ENCODE data around the gene CREB5.

Gene CREB5

DNA sequence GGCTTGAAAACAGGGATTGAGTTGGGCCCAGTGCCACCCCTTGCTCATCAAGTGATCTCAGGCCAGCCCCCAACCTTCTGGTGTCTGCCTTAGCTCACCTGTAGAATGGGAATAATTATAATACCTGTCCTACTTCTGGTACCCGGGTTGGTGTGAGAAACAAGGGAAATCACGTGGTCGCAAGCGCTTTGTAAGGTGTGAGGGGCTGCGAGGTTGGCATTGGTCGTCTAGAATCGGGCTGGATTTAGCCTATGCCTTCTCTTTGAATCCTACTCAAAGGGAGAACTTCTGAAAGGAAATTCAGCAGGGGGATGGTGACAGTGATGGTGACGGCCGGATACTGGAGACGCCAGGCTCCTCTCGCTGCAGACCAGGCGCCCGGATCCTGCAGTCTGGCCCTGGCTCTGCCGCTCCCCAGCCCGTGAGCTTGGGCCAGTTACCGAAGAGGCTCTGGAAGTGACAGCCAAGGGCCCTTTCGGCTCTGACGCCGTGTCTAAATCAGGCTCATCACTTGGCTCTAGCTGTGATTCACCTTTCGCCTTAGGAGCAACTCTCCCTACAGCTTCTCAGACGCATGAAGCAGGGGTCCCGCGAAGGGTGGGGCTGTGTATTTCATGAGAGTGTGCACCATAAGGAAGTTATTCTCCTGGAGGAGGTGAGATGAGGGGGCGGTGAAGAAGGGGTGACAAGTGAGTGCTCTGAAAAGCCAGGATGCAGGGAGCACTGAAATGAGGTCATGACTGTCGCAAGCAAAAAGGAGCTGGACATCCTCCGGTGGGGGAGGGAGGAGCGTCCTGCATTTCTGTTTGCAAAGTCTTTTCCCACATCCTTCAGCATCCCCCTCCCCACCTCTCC, 4.0 kb upstream of the CREB5 start:
- DNase-seq (ENCODE audit: low spot score), result peak; percentile 71

DNA sequence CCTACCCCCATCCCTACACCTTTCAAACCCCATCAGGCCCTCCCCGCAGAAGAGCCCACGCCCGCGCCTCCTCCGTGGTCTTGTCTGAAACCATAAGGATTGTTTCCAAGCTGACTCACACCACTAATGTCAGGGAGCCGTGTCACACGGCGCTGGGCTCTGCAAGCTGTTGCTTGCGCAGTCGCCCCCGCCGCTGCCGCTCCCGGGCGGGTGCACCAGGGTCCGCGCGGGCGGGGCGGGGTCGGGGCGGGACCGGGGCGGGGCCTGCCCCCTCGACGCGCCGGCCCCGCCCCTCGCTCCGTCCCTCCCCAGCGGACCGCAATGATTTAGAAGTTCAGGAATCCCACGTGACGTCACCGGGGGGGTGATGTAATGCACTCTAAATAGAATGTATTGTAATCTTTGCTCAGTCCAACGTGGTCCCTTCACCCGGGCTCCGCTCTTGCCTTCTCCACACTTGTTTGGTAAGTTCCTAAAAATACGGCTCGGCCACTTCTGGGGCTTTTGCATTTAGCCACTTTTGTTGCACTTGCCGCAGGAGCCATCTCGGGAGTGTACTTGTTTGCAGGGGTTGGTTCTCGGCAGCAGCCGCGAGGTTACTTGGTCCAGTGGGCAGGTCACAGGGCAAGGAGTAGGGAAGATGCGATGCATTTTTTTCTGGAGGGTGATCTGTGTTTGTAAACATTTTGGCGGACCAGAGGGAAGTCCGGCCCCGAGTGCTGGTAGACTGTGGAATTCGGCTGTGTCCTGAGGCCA, 3.2 kb upstream of the CREB5 start:
- peak; percentile 97 for DNase-seq (ENCODE audit: low spot score)

DNA sequence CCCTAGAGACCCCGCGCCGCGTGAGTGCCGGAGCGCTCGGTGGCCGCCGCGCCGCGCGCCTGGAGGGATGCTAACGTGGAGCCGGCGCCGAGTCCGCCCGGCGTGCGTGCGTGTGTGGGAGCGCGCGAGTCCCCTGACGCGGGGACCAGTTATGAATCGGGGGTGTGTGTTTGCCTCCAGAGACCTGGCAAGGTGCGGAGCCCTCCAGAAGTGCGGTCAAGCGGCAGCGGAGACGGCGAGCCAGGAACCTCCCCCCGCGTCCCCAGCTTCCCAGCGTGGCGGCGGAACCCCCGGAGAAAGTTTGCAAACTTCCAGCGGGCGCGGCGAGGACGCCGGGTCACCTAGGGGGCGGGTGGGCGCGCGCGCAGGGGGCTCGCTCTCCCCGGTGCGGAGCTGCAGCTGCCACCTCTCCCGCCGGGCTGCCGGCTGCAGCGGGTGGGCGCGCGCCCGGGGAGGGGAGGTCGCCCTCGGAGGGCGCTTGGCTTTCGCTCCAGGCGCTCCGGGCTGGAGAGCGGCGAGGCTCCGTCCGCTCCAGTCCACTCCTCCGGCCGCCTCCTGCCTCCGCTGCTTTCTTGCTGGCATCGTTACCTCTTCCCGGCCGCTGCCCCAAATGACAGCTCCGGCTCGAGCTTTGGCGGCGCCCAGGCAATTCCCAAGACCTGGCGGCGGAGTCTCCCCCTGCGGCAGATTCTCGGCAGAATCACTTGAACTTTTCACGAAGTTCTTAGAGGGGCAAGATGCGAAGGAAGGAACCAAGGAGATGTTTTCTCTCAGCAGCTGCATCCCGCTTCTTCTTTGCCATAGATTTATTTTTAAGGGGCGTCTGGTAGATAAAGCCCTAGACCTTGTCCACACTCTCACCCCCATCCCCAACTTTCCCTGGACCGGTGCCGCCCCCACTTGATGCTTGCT, 2.3 kb upstream of the CREB5 start:
- no peak for DNase-seq (ENCODE audit: low spot score)

DNA sequence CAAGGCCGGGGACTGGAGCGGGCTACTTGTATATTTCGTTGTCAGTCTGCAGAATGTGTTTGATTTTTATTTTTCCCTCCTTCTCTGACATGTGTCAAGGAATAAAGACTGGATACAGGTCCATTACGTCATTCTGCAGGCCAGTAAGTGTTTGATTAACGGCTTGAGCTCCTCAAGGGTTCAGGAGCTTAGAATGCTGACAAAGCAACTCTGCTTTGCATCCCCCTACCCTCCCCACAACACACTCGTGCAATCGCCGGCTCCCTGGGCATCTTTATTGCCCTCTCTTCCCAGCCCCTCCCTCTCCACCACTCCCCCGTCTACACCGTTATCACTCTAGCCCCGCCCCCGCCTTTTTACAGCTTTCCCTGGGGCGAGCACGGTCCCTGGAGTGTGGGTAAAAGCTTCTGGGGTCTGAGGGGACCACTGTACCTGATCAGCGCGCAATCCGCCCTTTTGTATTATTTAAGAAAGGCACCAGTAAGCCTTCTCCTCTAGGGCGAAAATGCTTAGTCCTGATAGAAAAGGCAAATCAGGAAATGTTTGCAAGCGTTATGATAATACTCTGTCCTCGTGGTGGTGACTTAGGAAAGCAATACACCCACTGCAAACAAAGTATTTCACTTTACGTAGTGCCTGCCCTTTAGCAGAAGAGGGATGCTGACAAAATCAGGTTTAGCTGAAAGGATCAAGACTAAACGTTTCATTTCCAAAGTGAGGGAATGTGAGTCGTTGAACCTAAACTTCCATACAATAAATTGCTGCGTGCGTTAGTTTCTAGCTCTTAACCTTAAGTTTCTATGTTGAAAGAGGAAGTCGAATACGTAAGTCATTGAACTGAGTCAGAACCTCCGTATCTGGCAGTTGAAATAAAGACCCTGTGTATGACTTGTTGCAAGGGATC, 1.4 kb upstream of the CREB5 start:
- no peak for DNase-seq (ENCODE audit: low spot score)

DNA sequence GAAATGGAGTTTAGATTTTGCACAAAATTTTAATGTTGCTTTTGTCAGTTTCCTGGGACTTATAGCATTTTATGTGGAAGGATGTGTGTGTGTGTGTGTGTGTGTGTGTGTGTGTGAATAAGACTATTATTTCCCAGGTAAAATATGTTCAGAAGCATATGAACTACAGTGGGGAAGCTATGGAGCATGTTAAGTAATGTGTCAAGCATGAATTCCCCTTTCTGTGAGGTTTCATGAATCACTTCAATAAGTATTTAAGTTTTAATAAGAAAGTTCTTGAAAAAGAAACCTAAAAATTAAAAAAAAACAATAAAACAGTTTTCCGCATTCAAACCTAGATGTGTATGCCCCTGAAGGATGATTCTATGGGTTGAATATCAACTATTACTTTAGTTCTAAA, 693 bp downstream of the CREB5 start:
- DNase-seq (ENCODE audit: low spot score), result no peak

DNA sequence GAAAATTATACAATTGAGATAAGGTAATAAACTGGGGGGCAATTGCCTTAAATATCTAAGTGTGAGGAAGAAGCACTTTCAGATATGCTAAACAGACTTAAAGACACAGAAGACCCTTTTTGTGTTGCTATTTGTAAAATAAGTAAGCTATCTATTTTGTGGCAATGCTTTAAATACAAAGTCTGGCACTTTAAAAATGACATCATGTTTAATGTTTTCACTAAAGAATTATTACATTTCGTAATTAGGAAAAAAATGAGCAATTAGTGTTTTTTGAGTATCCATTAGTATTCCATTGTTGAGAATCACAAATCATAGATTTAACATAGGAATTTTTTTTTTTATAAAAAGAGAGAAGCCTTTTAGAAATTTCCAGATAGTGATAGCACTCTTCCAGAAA, 2.1 kb downstream of the CREB5 start:
- DNase-seq (ENCODE audit: low spot score), result no peak

DNA sequence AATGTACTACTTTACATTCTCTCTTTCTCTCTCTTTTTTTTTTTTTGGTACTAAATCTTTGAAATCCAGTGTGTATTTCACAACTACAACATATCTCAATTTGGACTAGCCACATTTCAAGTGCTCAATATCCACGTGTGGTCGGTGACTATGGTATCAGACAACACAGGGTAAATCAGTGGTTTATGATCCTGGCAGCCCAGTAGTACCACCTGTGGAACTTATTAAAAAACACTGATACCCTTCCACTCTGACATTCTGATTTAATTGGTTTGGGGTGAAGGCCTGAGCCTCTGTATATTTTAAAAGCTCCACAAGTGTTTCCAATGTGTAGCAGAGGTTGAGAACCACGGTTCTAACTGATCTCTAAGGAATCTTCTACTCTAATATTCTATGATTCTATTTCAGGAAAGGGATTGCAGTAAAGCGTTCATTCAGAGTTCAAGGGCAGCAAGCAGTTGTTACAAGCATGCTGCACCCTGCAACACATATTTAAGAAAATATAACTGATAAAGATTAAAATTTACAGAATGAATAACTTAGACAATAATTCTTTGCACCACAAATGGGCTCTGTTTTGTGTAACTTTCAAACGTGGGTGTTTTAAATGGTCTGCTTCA, 5.1 kb downstream of the CREB5 start:
- DNase-seq (ENCODE audit: low spot score), result no peak

DNA sequence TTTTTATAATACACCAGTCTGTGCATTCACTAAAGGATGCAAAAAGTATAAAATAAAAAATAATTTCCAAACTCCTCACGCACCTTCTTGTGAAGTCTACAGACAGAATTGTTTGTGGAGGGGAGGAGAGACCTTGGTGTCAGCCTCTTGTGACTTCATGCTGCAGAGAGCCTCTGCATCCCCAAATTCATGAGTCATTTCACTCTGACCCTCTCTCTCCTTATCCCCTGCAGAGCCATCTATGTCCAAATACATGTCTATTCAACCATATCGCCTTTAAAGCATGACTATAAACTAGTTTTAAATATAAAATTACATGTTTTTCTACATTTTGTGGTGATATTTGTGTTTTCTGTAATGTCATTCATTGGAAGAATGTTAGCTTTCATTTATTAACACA, 6.0 kb downstream of the CREB5 start:
- DNase-seq (ENCODE audit: low spot score), result no peak

DNA sequence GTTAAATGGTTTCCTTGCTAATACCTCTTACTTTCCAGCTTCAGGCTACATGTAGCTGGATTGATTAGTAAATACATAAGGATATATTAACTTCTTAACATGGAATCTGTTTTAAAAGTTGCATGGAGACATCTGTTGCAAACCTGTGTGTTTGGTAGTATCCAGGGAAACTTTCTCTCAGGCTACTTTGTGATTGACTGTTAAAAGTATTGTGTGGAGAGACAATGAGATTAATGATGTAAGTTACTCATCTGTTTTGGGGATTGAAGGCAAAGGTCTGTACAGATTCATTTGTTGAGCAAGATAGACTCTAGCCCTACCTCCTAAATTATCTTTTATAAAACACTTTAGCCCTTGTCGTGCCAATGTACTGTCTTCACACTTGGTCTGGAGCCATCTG, 6.6 kb downstream of the CREB5 start:
- DNase-seq (ENCODE audit: low spot score), result no peak

DNA sequence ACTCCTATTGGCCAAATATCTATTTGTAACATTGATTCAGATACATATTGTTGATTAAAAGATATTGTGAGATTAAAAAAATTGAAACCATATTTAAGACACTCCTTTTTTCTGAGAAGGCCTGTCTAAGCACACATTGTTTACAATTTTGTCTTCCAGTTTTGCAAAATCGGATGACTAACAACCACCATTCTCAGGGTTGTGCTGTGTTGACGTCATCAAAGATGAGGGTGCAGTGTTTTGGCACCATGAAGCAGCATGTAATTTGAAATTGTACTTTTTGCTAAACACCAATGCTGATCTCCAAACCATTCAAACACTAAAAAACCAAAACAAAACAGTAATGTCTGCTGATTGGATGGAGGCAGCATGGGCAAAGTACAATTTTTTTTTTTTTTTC, 7.4 kb downstream of the CREB5 start:
- DNase-seq (ENCODE audit: low spot score), result no peak

DNA sequence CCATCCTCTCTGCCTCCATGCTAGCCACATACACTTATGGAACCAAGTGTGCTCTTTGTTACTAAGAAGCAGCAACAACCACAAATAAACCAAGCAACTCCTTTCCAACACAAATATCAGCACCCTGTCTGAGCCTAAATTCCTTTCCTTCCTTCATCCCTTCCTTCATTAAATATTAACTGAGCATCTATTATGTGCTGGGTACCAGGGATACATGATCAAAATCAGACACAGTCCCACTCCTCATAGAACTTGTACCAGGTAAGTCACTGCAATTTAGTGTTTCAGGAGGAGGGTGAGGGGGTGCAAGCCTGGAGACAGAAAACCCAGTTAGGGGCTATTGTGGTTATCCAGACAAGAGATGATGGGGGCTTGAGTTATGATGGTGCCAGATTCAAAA, 10.8 kb downstream of the CREB5 start:
- DNase-seq (ENCODE audit: low spot score), result no peak

DNA sequence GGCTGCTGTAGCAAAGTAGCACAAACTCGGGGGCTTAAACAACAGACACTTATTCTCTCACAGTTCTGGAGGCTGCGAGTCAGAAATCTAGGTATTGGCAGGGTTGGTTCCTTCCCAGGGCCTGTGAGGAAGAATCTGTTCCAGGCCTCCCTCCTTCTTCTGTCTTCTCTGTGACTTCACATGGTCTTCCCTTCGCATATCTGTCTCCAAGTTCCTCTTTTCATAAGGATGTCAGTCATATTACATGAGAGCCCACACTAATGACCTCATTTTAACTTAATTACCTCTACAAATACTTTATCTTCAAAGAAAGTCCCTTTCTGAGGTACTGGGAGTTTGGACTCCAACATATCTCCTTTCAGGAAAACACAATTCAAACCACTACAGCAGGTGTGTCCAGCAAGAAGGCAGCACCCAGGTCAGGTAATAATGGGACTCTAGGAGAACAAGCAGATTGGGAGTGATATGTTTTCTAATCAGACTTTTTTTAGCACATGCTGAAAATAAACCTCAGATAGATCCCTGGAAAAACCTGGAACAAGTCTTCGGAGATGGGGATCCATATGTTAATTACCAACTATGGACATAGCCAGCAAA, 11.7 kb downstream of the CREB5 start:
- DNase-seq (ENCODE audit: low spot score), result no peak

DNA sequence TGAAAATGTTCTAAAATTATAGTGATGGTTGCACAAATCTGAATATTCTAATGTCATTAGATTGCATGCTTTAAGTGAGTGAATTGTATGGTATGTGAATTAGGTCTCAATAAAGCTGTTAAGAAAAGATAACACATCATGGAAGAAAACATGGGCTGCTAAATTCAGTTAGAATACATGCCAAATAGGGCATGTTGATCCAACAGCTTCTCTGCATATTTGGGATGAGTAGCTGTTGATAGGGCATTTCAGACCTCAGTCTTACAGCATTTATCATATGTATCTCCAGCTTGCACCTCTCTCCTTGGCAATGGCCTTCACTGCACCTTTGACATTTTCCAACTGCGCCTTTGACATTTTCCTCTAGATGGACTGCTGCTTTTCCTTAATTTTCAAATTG, 13.2 kb downstream of the CREB5 start:
- DNase-seq (ENCODE audit: low spot score), result no peak

DNA sequence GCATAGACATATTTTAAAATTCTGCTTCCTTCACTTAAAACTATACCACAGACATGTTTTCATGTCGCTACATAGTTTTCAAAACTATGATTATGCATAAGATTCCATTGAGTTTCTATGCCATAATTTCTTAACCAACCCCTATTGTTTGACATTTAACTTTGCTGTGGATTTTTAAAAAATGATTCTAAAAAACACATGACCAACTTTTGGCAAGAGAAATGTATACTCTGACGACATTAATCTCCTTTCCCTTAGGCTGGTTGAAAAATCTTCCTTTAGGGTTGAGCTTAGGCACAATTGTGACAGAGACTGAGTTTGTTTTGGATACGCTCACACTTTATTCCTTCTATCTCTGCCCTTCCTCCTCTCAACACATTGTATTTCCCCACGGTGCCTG, 14.9 kb downstream of the CREB5 start:
- DNase-seq (ENCODE audit: low spot score), result no peak

DNA sequence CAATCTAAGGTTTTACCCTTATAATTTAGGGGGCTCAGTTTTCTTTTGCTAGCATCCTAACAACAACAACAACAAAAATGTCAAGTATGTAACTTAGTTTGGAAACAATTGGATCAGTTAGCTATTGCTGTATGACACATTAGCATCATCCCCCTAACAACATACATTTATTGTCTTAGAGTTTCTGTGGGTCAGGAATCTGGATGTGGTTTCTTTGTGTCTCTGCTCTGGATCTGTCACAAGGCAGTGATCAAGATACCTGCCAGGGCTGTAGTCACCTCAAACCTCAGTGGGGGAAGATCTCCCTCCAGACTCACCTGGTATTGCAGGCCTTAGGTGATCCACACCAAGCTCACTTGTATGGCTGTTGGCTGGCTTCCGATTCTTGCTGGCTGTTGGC, 18.3 kb downstream of the CREB5 start:
- no peak for DNase-seq (ENCODE audit: low spot score)

DNA sequence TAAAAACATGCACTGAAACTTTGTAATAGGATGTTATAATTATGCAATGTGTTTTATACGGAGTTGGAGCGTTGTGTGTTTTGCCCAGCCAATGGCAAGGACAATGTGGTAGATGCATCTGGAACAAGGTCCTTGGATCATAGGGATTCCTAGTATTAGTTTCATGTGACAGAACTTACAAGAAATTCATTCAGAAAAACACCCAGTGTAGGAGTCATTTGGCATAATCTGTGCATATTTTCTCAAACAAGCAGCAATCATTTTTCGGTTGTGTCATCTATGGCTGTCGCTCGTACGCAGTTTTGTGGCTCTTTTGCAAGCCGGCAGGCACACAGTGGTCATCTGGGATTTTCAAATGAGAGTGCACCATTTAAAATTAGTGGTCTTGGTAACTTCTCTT, 19.8 kb downstream of the CREB5 start:
- DNase-seq (ENCODE audit: low spot score), result no peak

DNA sequence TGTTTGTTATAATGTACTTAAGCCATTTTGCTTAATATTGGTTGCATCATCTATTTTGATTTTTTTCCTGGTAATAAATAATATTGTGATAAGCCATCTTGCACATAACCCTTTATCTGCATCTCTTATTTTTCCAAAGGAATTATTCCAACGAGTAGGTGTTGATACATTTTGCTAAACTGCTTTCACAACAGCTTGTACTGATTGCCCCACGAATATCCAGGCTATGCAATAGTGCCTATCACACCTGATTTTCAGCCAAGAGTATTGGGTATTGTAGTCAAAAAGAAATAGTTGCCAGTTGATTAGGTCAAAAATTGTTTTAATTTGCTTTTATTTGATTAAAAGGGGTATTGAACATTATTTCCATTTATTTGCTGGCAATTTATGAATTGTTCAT, 20.7 kb downstream of the CREB5 start:
- DNase-seq (ENCODE audit: low spot score), result no peak

DNA sequence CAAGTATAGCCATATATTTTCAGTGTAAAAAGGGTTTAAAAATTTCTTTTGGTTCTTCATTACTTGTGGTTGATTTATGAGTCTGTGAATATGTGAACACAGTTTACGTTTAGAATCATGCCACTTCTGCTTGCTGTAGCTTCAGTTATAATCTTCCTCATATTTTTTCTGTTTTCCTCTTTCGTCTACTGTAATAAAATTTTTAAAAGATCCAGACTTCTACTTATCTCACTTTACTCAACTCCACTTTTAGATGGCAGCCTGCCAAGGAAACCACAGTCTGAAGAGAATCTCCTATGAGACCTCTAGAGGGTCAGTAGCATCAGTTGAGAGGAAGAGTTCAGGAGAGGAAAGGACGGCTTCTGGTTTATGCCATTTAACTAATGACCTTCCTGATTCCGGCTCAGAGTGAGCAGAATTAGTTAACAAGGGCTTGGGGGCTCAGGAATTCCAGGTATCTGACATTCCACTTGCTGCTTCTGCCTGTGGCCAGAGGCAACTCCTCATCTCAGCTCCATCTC, 21.4 kb downstream of the CREB5 start:
- no peak for DNase-seq (ENCODE audit: low spot score)

DNA sequence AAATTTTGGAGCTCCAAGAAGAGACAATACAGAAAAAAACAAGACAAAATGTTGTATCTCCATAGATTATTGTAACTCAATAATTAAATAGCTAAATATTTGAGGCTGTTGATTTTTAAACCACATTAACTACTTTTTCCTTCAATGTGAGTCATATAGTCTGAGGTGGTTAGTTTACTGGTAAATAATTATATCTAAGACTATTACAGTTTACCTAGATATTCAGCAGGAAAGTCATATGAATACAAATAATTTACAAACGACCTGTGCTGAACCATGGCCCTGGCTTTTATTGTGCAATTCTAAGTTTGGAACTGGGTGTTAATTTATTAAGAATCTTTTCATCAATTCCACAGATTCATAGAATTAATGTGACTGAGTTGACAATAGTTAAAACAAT, 22.2 kb downstream of the CREB5 start:
- DNase-seq (ENCODE audit: low spot score), result no peak

DNA sequence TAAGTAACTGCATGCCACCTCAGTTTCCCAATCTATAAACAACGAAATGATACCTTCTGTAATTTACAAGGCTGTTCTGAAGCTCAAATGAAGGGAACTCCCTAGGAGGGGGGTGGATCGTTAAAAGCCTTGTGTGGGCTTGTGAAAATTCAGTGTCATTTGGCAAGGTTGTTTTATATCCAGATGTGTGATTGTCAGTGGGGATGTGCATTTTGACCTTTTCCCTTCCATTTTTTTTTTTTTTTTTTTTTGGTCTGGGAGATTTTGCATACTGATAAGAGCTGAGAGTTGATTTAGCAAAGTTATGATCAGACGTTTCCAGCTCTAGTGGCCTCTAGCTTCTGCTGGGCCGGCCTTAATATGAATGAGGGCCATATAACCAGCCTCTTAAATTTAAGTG, 22.8 kb downstream of the CREB5 start:
- DNase-seq (ENCODE audit: low spot score), result no peak
